Measurements from ENCODE around the gene FHIT. TPM values are rescaled to one million over a fixed set of nuclear protein-coding genes. Genes with fewer than 3 reads are reported as not detected.
"Not testable (repeated sequence)": the region's sequence is repeated elsewhere in the genome, so short reads cannot be mapped to it uniquely, and the experiment has no call there.

FHIT gene
- total RNA-seq, 1 donor from 2014 or later: 10.2 TPM

- ATAC-seq: no peak
- DNase-seq (ENCODE audit: low spot score): no peak
- intact Hi-C loops (cut with DNase I): no loop called here
These were observed 17.5 kb downstream of the FHIT start for GRCh38 chr3:61233746-61234145.

DNA sequence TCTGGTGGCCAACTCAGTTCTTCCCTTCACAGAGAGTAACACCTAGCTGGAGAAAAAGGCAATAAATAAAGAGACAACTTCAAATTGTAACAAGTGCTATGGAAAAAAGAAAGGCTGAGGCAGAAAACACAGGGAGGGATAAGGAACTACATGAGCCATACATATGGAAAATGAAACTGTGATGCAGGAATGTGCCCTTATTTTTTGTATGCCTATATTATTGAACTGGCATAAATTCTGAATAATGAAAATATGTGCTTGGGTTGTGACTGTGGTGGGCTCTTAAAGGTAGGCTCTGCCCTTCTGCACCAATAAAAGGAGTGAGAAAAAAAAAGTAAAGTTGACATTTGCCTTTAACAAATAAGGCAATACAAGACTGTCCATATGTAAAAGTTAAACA, 19.6 kb downstream of the FHIT start:
- DNase-seq (ENCODE audit: low spot score) (no peak), ATAC-seq (no peak)
- intact Hi-C loops (cut with DNase I): no loop called here

GRCh38 chr3:61227799-61228198, 23.5 kb downstream of the FHIT start:
- ATAC-seq: no peak
- intact Hi-C loops (cut with DNase I): no loop called here
- no peak for DNase-seq (ENCODE audit: low spot score)

DNA sequence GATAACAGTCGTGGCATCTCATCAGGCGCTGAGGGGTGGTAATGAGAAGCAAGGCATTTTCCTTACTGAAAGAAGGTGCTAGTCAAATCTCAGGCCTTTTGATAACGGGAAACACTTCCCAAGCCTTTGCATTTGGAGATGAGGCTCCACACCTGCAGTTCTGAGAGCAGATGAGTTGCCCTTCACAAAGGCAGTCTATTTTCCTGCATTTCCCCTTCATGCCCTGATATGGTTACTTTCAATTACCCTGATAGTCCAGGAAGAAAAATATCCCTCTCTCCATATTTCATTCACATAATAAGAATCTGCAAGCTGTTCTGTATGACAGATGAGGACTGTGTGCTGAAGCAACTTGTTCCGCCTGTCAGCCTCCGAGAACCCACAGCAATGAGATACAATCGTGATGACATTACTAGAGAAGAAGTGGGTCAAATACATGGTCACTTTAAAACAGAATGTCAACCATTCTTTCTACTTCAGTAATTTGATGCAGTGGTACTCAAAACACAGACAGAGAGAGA, 25.0 kb downstream of the FHIT start:
- intact Hi-C loops (cut with DNase I): no loop called here
- ATAC-seq: no peak
- DNase-seq (ENCODE audit: low spot score): no peak

GRCh38 chr3:61224823-61225222, 26.4 kb downstream of the FHIT start:
- DNase-seq (ENCODE audit: low spot score): no peak
- ATAC-seq: no peak
- intact Hi-C loops (cut with DNase I): no loop called here

GRCh38 chr3:61223451-61223850, 27.8 kb downstream of the FHIT start:
- no peak for DNase-seq (ENCODE audit: low spot score)
- intact Hi-C loops (cut with DNase I): no loop called here
- no peak for ATAC-seq

DNA sequence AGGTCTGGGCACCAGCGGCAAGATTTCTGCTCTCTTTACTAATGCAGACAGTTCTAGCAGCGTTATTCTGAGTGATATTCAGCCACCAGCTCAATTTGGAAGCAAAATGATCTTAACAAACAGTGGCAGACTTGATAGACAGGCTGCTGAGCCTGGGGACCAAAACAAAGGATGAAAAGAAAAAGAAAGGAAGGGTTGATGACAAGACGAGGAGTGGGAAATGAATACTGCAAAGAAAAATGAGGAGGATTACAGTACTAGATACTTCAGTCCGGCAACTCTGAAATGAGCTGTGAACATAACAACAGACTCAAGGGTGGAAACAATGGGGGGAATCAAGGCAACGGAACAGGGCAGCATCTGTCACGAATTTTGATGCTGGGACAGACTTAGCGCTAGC, 28.8 kb downstream of the FHIT start:
- DNase-seq (ENCODE audit: low spot score): no peak
- no peak for ATAC-seq

DNA sequence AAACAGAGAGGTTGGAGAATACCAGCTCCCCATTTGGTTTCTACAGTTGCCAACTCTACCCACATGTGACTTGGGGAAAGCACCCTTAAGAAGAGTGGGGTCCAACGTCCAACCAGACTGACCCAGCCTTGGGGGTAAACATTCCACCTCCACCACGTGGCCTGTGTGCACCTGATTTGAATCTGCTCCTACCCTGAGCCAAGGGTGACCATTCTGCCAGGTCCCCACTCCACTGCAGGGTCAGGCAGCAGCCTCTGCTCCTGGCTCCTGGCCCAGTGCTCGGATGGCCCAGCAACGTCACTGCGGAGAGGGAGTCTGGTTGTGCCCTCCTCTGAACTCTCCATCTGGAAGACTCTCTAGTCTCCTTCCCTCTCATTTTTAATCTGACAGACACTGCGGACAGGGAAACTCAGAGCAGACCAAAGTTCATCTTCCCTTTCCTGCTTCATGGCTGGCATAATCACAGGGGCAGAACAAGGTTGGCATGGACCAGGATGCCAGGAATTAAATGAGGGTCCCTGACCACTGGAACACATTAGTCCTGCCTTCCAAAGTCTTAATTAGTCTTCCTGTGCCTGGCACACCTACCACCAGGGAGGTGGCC, 29.4 kb downstream of the FHIT start:
- DNase-seq (ENCODE audit: low spot score): no peak
- no peak for ATAC-seq
- intact Hi-C loops (cut with DNase I): no loop called here

More for the DNA sequence above, 28.8 kb downstream of the FHIT start:
- intact Hi-C loops (cut with DNase I): no loop called here

- DNase-seq (ENCODE audit: low spot score): no peak
- intact Hi-C loops (cut with DNase I): no loop called here
- no peak for ATAC-seq
These were observed 32.7 kb downstream of the FHIT start for GRCh38 chr3:61218504-61218903.

GRCh38 chr3:61216171-61216570, 35.1 kb downstream of the FHIT start:
- ATAC-seq; intact Hi-C loops (cut with DNase I); DNase-seq (ENCODE audit: low spot score): not testable (repeated sequence)

GRCh38 chr3:61202086-61202485, 49.2 kb downstream of the FHIT start:
- no peak for ATAC-seq
- no peak for DNase-seq (ENCODE audit: low spot score)
- intact Hi-C loops (cut with DNase I): no loop called here

- no peak for ATAC-seq
- no peak for DNase-seq (ENCODE audit: low spot score)
- intact Hi-C loops (cut with DNase I): no loop called here
These were observed 50.2 kb downstream of the FHIT start for GRCh38 chr3:61201071-61201470.

- no peak for DNase-seq (ENCODE audit: low spot score)
- intact Hi-C loops (cut with DNase I): no loop called here
- no peak for ATAC-seq
These were observed 51.0 kb downstream of the FHIT start for GRCh38 chr3:61200270-61200669.

- intact Hi-C loops (cut with DNase I): no loop called here
- DNase-seq (ENCODE audit: low spot score): no peak
- ATAC-seq: no peak
These were observed 51.4 kb downstream of the FHIT start for GRCh38 chr3:61199843-61200242.

DNA sequence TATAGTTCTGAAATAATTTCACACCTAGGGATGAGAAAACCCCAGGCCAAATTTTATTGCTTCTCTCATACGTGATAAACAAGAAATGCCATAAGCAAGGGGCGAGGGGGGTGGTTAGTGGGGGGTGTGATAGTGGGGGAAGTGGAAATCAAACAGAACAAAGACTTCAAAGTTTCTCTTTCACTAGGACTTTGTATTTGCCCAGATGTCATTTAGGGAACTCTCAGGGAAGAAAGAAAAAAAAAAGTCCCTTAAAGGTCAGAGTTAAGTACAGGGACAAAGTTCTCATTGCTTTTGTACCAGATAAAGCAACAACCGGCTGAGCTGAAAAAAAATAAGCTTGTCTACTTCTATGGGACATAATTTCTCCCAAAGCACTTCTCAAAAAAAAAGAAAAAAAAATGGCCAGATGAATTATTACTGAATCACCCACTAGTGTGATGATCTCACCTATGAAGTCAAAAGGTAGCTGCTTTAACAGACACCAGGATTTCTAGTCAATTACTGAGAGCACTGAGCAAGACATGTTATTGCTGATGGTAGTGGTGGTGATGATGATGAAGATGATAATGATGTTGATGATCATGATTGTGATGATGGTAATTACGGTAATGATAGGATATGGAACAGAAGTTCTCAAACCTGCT, 56.2 kb downstream of the FHIT start:
- DNase-seq (ENCODE audit: low spot score) (no peak), ATAC-seq (no peak)
- intact Hi-C loops (cut with DNase I): no loop called here

- ATAC-seq (no peak), DNase-seq (ENCODE audit: low spot score) (no peak)
- intact Hi-C loops (cut with DNase I): no loop called here
These were observed 59.0 kb downstream of the FHIT start for GRCh38 chr3:61192222-61192621.

DNA sequence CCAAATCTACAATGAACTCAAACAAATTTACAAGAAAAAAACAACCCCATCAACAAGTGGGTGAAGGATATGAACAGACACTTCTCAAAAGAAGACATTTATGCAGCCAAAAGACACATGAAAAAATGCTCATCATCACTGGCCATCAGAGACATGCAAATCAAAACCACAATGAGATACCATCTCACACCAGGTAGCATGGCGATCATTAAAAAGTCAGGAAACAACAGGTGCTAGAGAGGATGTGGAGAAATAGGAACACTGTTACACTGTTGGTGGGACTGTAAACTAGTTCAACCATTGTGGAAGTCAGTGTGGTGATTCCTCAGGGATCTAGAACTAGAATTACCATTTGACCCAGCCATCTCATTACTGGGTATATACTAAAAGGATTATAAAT, 61.0 kb downstream of the FHIT start:
- intact Hi-C loops (cut with DNase I); DNase-seq (ENCODE audit: low spot score); ATAC-seq: not testable (repeated sequence)

DNA sequence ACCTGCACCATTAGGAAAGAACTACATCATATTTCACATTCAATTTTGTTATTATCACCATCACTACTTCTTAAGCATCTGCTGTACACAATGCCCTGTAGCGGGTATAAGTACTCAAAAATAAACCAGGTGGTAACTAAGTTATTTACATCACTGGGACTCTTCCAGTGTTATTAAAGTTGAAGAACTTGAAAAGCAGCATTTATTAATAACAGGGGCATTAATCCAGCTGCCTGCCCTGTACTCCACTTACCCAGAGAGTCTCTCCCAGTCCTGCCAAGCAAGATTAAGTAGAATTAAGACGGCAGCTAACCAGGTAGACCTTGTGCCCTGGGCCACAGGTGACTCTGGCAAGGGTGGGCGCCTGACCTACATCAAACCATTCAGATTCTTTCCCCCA, 65.2 kb downstream of the FHIT start:
- intact Hi-C loops (cut with DNase I): no loop called here
- no peak for DNase-seq (ENCODE audit: low spot score)

DNA sequence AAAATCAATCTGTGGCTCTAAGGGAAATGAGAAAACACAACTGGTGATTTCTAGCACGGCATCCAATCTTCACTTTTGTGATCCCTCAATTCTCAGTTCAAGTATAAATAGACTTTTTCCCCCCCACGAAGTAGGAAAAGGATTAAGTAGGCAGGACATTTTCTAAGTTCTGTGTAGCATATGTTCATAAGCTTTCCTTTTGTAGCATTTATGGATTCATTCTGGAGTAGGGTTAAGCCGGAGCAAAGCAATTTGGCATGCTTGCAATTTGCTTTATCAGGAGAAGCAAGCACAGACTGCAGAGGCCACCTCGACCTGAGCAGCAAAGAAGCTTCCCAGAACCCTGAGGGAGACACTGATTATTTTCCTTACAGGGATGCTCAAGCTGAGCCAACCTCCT, 66.3 kb downstream of the FHIT start:
- no peak for DNase-seq (ENCODE audit: low spot score)
- intact Hi-C loops (cut with DNase I): no loop called here
- ATAC-seq: no peak

More for the DNA sequence above, 65.2 kb downstream of the FHIT start:
- no peak for ATAC-seq

DNA sequence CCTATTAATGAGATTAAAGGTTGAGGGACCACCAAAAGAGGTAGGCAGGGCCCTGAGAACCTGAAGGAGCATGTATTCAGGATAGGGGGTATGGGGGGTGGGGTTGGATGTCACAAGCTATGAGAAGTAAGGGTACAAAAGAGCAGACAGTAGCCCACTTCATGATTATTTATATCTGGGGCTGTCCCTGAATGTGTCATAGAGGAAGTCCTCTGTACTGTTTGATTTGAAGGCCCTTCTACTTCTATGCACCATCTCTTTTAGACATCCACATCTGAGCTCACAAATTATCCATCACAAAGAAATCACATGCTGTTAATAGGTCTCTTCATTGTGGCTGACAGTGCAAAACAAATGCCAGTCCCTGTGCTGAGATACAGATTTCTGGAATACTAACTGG, 68.6 kb downstream of the FHIT start:
- intact Hi-C loops (cut with DNase I): no loop called here
- DNase-seq (ENCODE audit: low spot score): no peak
- no peak for ATAC-seq

DNA sequence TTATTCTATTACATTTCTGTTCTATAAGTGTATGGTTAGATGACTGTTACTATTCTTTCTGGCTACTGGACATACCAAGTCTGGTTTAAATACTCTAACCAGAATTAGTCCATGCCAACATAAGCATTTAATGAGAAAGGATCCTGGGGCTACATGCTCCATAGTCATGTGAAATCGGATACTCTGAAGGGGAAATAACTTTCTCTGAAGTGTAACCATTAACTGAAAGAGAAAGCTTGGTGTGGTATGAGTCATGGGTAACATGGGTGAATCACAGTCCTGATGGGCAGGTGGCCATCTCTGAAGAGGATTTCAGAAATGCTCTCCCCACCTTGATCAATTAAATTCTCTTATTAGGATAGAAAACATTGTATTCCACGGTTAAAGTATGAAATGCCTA, 69.4 kb downstream of the FHIT start:
- ATAC-seq: no peak

More for the DNA sequence above, 69.4 kb downstream of the FHIT start:
- DNase-seq (ENCODE audit: low spot score): no peak
- intact Hi-C loops (cut with DNase I): no loop called here

Data from sciatic nerve (tissue), 2 donors.